HT-29 (cell line): Measurements from ENCODE around the gene SPRR5. TPM values are rescaled to one million over a fixed set of nuclear protein-coding genes. Genes with fewer than 3 reads are reported as not detected.

Experiments used
- DNase-seq: peaks from one replicate; pipeline ENCODE4 v3.0.0-alpha.2; 2015; ENCODE audit warnings: low spot score
- total RNA-seq: library from RNA; depleted of rRNA; stranded (reverse); fragments of >200 nt; shearing (Covaris generic); gene quantifications from 2 replicates; pipeline ENCODE4 v1.2.3, GENCODE V29; 2014

The SPRR5 gene
- total RNA-seq, 1 experiment from 2014 or later, result not detected

GRCh38 chr1:152946248-152946647 is 758 bp upstream of the SPRR5 start:
- no peak for DNase-seq

GRCh38 chr1:152951711-152952110 is 4.7 kb downstream of the SPRR5 start:
- no peak for DNase-seq

GRCh38 chr1:152953761-152954160 is 6.8 kb downstream of the SPRR5 start:
- DNase-seq, result peak; percentile 22

DNA sequence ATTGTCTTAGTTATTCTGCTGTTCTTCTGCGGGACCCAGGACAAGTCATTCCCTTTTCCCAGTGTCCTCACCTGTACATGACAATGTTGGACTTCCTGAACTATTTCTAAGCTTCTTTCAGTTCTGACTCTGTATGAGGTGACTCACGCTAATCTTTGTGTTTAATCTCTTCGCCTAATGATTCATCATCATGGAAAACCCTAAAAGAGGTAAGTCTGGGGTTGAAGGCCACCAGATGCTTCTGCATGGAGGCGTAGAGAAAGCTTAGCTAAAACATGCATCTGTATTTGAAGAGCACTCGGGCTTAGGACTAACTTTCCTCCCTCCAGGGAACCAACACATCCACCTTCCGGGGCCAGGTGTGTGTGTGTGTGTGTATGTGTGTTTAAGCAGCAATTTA is 7.4 kb downstream of the SPRR5 start:
- peak; percentile 57 for DNase-seq

- no peak for DNase-seq
These were observed 10.6 kb downstream of the SPRR5 start for GRCh38 chr1:152957561-152957960.

- DNase-seq, result no peak
These were observed 12.3 kb downstream of the SPRR5 start for GRCh38 chr1:152959273-152959672.

GRCh38 chr1:152959801-152960451 is 12.9 kb downstream of the SPRR5 start:
- no peak for DNase-seq

DNA sequence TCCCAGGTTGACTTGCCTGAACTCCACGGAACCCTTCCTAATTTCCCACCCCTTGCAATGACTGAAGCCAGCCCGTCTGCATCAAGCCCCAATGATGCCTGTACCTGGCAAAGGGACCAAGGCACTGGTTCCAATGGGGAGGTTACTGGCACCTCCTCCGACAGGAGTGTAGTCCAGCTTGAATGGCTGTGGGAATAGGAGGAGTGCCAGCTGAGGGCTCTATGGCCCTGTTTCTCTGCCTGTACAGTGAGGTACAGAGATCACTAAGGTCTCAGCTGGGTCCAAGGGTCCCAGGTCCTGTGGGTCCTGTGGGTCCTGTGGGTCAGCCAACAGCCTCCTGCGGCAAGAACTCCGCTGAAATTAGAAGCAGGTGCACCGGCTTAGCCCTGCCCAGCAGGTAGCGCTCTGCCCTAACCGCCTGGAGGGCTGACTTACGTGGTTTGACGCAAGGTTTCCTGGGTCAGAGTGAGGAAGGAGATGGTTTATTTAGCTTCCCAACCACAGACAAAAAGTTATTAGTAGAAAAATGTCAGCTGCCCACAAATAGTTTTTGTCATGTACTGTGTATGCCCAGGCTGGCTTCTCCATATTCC is 13.5 kb downstream of the SPRR5 start:
- no peak for DNase-seq

GRCh38 chr1:152961226-152961891 is 14.4 kb downstream of the SPRR5 start:
- no peak for DNase-seq

GRCh38 chr1:152962876-152963415 is 15.9 kb downstream of the SPRR5 start:
- no peak for DNase-seq

- DNase-seq, result no peak
These were observed 17.5 kb downstream of the SPRR5 start for GRCh38 chr1:152964536-152964935.

GRCh38 chr1:152965853-152966252 is 18.8 kb downstream of the SPRR5 start:
- DNase-seq, result no peak

DNA sequence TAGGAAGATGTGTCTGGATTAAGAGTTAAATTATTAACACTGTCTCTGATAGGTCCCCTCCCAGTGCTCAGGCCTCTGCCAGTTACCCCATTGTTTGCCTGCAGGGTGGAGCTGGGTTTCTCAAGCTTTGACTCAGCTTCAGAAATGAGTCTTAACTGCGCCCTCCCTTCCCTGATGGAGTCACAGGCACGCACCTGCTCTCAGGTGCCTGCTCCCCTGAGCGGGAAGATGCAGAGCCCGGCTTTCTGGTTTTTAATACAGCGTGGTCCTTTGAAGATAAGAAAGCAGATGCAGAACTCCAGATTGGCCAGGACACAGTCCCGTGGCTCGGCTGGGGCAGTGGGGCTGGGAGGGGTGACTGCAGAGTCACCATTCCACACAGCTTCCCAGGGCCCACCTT is 20.2 kb downstream of the SPRR5 start:
- DNase-seq, result peak; percentile 69

GRCh38 chr1:152968248-152968647 is 21.2 kb downstream of the SPRR5 start:
- DNase-seq, result no peak

GRCh38 chr1:152969036-152969435 is 22.0 kb downstream of the SPRR5 start:
- DNase-seq, result no peak

- no peak for DNase-seq
These were observed 23.5 kb downstream of the SPRR5 start, which contains the start of gene SPRR4 for GRCh38 chr1:152970495-152970894. SPRR4 (plus strand) TSS chr1:152970648; CDS start chr1:152971891, 1,243 bp downstream.

DNA sequence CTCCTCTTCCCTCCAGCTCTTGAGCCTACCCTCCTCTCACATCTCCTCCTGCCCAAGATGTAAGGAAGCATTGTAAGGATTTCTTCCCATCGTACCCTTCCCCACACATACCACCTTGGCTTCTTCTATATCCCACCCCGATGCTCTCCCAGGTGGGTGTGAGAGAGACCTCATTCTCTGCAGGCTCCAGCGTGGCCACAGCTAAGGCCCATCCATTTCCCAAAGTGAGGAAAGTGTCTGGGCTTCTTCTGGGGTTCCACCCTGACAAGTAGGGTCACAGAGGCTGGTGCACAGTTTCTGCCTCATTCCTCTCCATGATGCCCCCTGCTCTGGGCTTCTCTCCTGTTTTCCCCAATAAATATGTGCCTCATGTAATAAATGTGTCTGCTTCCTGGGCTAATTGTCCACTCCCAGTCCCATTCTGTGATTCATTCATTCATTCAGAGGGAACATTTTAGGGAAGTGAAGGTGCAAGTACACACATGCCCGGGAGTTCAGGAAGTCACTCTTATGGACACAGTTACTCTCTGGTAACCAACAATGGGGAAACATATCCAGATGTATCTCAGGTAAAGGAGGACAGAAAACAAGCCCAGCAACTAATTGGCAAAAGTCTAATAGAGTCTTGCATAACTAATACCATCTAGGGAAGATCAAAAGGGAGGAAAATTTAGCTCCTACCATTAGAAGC is 25.3 kb downstream of the SPRR5 start:
- no peak for DNase-seq

GRCh38 chr1:152976688-152977087 is 29.7 kb downstream of the SPRR5 start:
- DNase-seq, result no peak

GRCh38 chr1:152977614-152978013 is 30.6 kb downstream of the SPRR5 start:
- no peak for DNase-seq

GRCh38 chr1:152980676-152981075 is 33.7 kb downstream of the SPRR5 start:
- DNase-seq, result no peak

- DNase-seq, result no peak
These were observed 34.3 kb downstream of the SPRR5 start for GRCh38 chr1:152981146-152981871.
